Erythroblast (primary cell): ENCODE data around the gene ODF2L.

Experiments used
- DNase-seq, 2 experiments: peaks; one replicate each; lab custom pipeline; 2025; lab: John Stamatoyannopoulos, UW
- GATA1 ChIP-seq: IDR thresholded peaks from 2 replicates; pipeline ENCODE4 v1.6.1; 2011; ENCODE audit warnings: low read depth, mild to moderate bottlenecking, control low read depth, low read length, moderate library complexity
- POLR2A ChIP-seq: IDR thresholded peaks from 2 replicates; pipeline ENCODE4 v1.6.1; 2011; ENCODE audit warnings: mild to moderate bottlenecking, low read length

The ODF2L gene, protein sequence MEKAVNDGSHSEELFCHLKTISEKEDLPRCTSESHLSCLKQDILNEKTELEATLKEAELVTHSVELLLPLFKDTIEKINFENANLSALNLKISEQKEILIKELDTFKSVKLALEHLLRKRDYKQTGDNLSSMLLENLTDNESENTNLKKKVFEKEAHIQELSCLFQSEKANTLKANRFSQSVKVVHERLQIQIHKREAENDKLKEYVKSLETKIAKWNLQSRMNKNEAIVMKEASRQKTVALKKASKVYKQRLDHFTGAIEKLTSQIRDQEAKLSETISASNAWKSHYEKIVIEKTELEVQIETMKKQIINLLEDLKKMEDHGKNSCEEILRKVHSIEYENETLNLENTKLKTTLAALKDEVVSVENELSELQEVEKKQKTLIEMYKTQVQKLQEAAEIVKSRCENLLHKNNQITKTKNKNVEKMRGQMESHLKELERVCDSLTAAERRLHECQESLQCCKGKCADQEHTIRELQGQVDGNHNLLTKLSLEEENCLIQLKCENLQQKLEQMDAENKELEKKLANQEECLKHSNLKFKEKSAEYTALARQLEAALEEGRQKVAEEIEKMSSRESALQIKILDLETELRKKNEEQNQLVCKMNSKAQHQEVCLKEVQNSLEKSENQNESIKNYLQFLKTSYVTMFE

DNA sequence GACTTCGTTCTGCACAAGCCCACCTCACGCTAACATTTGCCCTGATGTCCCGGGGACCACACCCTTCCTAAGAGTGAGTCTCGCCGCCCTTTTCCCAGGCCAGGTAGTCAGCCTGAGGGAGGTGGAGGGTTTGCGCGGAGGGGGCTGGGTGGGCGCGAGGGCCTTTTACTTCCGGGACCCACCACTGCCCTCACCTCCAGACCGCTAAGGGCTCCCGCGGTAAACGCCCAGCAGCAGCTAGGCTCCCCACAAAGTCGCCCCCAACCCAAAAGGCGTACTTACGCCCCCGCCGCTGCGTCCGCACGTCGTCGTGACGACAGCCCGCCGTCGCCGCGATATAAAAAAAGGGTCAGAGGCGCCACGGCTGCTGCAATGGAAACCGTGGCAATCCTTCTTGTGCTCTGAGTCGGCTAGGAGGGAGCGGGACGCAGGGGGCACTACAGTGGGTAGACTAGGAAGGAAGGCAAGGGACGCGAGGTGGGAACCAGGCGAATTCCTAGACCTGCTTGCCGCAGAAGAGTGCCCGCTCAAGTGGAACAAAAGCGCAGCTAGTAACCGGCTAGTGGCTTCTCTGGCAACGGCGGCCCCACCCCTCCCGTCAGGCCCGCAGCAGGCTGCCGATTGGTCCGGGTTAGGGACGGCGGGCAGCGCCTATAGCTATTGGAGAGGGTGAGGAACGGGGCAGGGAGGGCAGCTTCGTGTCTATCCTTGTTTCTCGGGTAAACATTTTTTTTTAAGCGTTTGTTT, at the start of gene ODF2L:
Gene ODF2L (minus strand): TSS at position 573 of the 747 bp plus-strand sequence. CDS start 9,296 bp downstream, outside the sequence.
- DNase-seq: peak; percentile 86
- no peak for TF ChIP-seq GATA1
- peak; percentile 73 for TF ChIP-seq POLR2A

DNA sequence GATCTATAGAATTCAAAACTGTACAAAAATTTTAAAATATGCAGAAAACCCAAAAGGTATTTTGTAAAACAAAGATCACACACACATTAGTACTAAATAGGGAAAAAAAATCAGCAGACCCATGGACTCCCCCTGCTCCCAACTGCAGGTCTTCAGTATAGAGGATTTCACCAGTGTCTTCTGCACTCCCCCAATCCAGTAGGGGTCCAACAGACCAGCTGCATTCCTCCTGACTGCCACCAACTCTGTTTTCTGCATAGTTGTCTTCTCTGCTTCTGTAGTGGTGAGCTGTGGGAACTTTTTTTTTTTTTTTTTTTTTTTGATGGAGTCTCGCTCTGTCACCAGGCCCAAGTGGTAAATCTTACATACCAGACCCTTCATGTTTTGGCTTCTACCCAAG, 49.8 kb upstream of the ODF2L start:
- TF ChIP-seq GATA1: no peak
- no peak for DNase-seq

DNA sequence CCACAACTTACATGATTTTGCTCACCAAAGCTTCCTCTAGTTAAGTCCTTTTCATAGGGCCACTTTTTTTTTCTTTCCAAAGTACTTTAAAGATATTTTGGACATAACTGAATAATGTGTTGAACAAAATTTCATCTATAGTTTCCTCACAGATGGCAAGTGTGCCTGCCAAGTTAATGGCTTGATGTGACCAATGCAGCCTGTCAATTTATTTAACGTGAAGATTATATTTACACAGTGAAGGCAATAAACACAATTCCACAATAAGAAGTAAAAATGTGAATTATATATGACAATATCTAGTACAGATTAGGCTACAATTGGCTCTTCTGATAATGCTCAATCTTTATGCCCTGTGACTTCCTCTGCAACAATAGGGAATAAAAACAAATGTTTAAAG, 45.9 kb upstream of the ODF2L start:
- no peak for DNase-seq
- TF ChIP-seq GATA1 (no peak), POLR2A (no peak)

DNA sequence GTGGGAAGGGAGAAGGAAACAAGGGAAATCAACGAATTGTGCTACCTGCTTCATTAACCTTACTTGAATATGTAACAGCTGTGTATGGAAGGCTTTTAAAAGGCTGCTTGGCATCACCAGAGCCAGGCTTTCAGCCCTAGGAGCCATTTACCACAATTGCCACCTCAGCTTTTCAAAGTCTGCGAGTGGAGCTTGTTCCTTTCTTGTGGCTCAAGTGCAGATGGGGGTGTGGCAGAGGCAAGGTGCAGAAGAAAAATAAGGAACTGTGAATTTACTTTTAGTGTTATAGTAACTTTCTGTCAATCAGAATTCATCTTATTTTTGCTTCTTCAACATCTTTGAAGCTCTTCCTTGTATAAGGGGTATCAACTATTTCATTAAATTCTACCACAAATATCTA, 45.5 kb upstream of the ODF2L start:
- no peak for DNase-seq
- TF ChIP-seq POLR2A (no peak), GATA1 (no peak)

DNA sequence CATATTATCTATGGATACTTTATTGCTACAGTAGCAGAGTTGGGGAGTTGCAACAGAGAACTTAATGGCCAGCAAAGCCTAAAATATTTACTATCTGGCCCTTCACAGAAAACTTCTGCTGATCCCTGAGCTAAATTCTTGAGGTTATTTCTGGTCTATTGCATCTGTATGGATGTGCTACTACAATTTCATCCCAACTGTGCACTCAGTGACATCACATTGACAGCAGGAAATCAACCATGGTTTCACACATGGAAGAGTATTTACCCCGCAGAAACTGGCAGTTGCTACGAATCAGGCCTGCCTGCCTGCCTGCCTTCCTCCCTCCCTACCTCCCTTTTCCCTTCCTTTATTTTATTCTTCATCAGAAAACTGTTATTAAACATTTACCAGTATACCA, 39.9 kb upstream of the ODF2L start:
- no peak for DNase-seq

DNA sequence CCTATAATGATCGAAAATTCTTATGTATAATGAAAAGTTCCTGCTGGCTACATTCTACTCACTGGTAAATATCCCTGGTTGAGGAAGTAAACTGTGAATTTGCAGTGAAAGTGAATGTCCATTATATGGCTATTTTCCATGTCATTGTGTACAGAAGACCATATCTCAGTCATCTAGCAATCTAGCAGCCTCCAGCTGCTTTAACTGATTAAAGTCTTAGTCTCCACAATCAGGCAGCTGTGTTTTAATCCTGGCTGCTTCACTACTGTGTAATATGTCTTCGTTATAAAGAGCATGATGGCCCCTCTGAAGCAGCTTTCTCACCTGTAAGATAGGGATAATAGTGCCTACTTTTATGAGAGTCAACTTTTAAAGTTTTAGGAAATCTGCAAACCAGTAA, 39.2 kb upstream of the ODF2L start:
- DNase-seq: peak in 1 of 2 experiments; percentile 47
- TF ChIP-seq GATA1: no peak
- no peak for TF ChIP-seq POLR2A

More for the DNA sequence above, 39.9 kb upstream of the ODF2L start:
- TF ChIP-seq GATA1: no peak
- TF ChIP-seq POLR2A: no peak

DNA sequence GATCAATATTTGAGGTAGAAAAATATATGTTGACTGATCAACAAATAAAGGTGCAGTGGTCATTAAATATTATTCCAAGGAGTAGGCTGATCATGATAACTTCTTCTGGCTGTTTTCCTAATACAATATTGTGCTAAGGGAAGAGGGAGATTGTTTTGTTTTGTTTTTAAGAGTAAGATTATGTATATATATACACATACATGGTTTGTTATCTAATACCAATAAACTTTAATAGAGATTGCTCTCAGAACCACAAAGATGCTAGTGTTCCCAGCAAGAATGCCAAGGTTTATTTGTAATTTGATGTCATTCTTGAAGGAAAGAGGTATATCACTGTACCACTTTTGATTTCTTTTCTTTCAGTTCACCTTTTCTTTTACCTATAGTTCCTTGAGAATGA, 37.9 kb upstream of the ODF2L start:
- no peak for TF ChIP-seq GATA1
- no peak for TF ChIP-seq POLR2A
- no peak for DNase-seq

DNA sequence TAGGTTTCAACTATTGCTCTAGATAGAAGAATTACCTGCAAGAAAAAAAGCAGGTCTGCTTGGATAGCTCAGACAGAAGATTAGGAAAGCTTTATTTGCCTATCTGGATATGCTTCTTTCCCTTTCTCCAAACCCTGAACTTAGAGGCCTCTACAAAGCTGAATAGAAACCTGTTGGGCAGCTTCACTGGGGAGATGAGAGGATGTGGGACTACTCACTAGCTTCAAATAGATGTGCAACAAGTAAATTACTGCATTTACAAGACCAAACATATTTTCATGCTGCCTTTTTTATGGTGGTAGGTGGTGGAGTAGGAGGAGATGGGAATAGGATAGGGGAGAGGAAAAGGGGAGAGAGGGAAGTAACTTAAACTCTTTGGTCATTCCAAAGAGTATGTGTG, 34.3 kb upstream of the ODF2L start:
- no peak for TF ChIP-seq POLR2A
- TF ChIP-seq GATA1: no peak
- DNase-seq: no peak

DNA sequence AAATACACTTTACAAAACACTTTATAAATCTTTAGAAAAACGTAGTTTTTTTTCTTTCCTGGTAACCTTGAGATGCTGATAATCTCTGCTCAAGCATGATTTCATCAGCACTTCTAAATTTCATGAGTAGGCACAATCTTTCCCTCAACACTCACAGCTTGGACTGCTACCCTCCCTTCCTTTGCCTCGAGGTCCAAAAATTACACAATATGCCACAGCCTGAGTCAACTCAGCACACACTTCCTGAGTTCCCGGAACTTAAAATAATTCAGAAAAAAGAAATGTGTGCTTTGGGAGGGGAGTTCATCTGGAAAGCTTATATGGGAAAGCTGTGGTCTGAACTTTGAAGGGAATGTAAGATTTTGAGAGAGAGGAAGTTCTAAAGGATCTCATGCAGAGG, 33.7 kb upstream of the ODF2L start:
- DNase-seq: no peak
- TF ChIP-seq POLR2A (no peak), GATA1 (no peak)

DNA sequence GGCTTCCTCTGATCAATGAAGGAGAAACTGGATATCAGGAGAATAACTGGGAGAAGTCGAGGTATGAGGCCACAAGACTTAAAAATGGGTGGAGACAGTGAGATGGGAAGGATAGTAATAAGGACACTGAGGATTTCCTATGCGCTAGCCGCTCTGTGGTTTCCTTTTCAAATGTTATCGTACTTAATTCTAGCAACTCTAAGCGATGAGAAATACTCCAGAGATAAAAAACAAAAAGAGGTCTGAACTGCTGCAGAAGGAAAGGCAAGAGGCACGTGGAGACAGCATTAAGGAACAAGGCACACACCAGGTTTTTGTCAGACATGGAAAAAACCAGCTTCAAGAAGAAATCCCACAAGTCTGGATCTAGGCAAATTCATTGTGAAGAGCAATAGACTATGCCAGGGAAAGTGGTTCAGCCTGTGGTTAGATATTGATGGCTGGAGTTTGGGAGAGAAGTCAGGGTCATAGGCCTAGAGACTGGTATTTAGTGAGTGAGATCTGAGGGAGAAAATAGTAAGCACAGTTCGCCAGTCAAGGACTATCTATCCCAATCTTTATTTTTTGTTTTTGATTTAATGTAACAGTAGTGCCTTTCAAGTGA, 33.1 kb upstream of the ODF2L start:
- no peak for DNase-seq
- TF ChIP-seq GATA1 (no peak), POLR2A (no peak)

DNA sequence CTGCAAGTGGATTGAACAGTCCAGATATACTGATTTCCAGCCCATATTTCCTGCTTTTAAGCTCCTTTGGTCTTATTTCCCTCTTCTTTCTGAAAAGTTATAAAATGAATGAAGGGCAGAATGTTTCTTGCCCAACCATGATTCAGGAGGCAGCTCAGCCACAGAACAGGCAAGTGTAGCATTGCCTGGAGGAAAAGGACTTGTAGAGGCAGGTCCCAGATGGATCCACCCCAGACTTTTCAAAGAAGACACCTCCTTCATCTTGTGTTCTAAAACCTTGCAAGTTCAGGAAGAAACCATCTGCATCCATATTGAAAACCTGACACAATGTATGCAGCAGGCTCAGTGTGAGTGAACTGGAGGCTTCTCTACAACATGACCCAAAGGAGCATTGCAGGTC, 27.8 kb upstream of the ODF2L start, which contains the start of gene CLCA2:
Gene CLCA2 (plus strand): TSS at position 299 of the 400 bp plus-strand sequence. CDS start 77 bp downstream, at position 376.
- no peak for DNase-seq
- no peak for TF ChIP-seq GATA1
- no peak for TF ChIP-seq POLR2A

DNA sequence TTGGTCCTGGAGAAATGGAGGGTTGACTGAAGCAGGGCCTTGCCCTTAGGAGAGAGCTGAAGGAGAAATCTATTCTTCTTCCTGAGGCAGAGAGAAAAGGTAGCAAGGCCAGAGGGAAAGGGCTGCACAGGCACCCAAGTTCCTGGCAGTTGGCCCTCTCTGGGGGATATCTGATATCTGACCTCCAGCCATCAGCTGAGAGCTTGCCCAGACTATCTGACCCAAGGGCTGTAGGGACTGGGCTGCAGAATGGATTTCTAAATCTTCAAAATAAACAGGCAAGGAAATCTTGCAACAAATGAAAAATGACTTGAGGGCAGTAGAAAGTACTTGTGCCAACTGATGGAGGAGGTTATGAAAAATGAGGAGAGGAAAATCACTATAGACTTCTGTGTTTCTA, 27.4 kb upstream of the ODF2L start:
- TF ChIP-seq POLR2A (no peak), GATA1 (no peak)
- no peak for DNase-seq

DNA sequence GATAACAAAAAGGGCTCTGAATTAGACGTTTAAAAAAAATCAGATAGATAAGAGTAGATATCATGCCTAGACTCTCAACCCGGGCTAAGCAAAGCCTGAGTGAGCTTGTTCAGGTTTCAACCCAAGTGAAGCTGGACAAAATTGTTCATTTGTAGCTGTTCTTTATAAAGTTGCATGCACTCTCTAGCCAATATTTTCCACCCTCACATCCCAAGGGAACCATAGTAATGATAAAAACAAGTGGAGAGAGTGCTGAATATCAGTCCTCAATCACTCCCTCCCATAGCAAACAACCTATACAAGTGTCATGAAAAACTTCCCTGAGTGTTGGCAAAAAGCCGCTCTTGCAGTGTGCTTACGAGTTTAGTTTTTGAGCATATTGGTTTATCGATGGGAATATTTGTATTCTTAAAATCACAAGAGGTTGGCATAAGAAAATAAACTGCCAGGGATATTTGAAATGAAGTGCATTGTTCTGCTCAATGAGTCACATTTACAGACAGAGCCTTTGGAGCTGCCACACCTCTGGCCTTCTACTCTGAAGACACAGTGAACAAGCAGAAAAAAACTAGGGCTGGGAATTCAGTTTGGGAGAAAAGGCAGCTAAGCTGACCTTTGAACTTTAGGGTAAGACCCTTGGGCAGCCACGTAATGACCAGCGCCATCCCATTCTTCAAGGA, 25.6 kb upstream of the ODF2L start:
- DNase-seq: peak in 1 of 2 experiments; percentile 11
- TF ChIP-seq POLR2A (no peak), GATA1 (no peak)
